Breast epithelium (tissue), 4 donors: ENCODE measurements around the gene MAP3K1. TPM values are rescaled to one million over a fixed set of nuclear protein-coding genes. Genes with fewer than 3 reads are reported as not detected.

Experiments
- DNase-seq, 2 donors: peaks; one replicate each; pipeline ENCODE4 v3.0.0-alpha.2; 2019; ENCODE audit warnings: low spot score in 2 of 2
- H3K27ac ChIP-seq, 2 donors: fragments of 200-600 bp; sonication (generic) in 1 of 2; one replicate each; pipeline ENCODE4 v1.5.1; 2016 to 2019; ENCODE audit warnings: mild to moderate bottlenecking in 1 of 2
- H3K27me3 ChIP-seq, 2 donors: fragments of 200-600 bp; sonication (generic) in 1 of 2; one replicate each; pipeline versions ENCODE4 v1.5.1 to v1.6.0; 2017 to 2019; ENCODE audit warnings: control low read depth in 1 of 2, mild to moderate bottlenecking in 1 of 2
- H3K36me3 ChIP-seq: fragments of 200-600 bp; one replicate; pipeline ENCODE4 v1.5.1; 2019
- H3K4me1 ChIP-seq, 2 donors: fragments of 200-600 bp; sonication (generic); one replicate each; pipeline ENCODE4 v1.5.1; 2016 to 2019; ENCODE audit warnings: control low read depth in 1 of 2
- H3K4me3 ChIP-seq, 3 donors: fragments of 200-600 bp; sonication (generic); 1 replicate in 2 of 3; 2 replicates in 1 of 3; pipeline ENCODE4 v1.5.1; 2016 to 2019; ENCODE audit warnings: mild to moderate bottlenecking in 3 of 3, moderate library complexity in 2 of 3
- H3K9me3 ChIP-seq, 2 donors: fragments of 200-600 bp; sonication (generic) in 1 of 2; one replicate each; pipeline ENCODE4 v1.5.1; 2016 to 2019; ENCODE audit warnings: control low read depth in 1 of 2
- POLR2A ChIP-seq: fragments of 450-650 bp; IDR thresholded peaks from one replicate; pipeline ENCODE4 v1.6.1; 2016; ENCODE audit warnings: antibody characterized with exemption, mild to moderate bottlenecking, moderate library complexity
- POLR2AphosphoS5 ChIP-seq, 3 donors: sonication (generic); formaldehyde crosslinking; IDR thresholded peaks; one replicate each; pipeline ENCODE4 v1.6.1; 2017; ENCODE audit warnings: antibody characterized with exemption in 3 of 3
- intact Hi-C: fragments of 100-400 bp; cut with DNase I; formaldehyde crosslinking; loops from one replicate; pipeline ENCODE4 v1.15.1; 2023; ENCODE audit warnings: low total_unique reads
- total RNA-seq, 3 donors: library from RNA; depleted of rRNA; stranded (reverse); fragments of >200 nt; gene quantifications; one replicate each; pipeline ENCODE4 v1.1.0, GENCODE V29; 2016
- TF ChIP-seq, protein P1 (sequence below), 3 donors: fragments of 450-650 bp; IDR thresholded peaks; one replicate each; pipeline ENCODE4 v1.5.1; 2016 to 2017; ENCODE audit warnings: antibody characterized with exemption in 3 of 3, mild to moderate bottlenecking in 3 of 3, moderate library complexity in 3 of 3

MAP3K1 gene
- total RNA-seq, 3 donors from 2014 or later, result 14.9 to 138 (median 77.7) TPM

DNA sequence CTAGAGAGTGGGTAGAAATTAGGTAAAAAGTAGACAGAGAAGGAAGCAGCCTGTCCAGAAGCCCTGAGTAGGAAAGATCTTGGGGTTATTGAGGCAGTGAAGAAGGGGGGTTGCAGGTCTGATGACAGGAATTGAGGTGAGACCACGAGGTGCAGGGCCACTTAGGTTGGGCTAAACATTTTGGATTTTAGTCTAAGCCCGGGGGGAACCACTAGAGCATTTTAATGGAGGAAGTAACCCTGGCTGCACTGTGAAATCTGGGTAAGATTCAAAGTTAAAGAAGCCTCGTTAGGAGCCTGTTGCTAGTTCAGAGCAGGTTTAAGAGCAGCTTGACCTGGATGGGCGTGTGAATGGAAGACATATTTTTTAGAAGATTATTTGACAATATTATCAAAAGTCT is 38.3 kb downstream of the MAP3K1 start:
- intact Hi-C loops, result no loop called here
- Histone ChIP-seq H3K9me3 (no peaks in the 10 kb centered on the region), H3K4me1 (peaks cover 6 to 22% of the 10 kb centered on the region in 2 donors), H3K27me3 (no peaks in the 10 kb centered on the region), H3K4me3 (no peak overlapping the region), H3K27ac (no peak overlapping the region), H3K36me3 (no peaks in the 10 kb centered on the region)
- DNase-seq, result no peak
- TF ChIP-seq, protein P1, sequence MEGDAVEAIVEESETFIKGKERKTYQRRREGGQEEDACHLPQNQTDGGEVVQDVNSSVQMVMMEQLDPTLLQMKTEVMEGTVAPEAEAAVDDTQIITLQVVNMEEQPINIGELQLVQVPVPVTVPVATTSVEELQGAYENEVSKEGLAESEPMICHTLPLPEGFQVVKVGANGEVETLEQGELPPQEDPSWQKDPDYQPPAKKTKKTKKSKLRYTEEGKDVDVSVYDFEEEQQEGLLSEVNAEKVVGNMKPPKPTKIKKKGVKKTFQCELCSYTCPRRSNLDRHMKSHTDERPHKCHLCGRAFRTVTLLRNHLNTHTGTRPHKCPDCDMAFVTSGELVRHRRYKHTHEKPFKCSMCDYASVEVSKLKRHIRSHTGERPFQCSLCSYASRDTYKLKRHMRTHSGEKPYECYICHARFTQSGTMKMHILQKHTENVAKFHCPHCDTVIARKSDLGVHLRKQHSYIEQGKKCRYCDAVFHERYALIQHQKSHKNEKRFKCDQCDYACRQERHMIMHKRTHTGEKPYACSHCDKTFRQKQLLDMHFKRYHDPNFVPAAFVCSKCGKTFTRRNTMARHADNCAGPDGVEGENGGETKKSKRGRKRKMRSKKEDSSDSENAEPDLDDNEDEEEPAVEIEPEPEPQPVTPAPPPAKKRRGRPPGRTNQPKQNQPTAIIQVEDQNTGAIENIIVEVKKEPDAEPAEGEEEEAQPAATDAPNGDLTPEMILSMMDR (IDR thresholded peaks at IDR 0.05), result no peak
- no peak for TF ChIP-seq POLR2A
- TF ChIP-seq POLR2AphosphoS5 (IDR thresholded peaks at IDR 0.05), result no peak

DNA sequence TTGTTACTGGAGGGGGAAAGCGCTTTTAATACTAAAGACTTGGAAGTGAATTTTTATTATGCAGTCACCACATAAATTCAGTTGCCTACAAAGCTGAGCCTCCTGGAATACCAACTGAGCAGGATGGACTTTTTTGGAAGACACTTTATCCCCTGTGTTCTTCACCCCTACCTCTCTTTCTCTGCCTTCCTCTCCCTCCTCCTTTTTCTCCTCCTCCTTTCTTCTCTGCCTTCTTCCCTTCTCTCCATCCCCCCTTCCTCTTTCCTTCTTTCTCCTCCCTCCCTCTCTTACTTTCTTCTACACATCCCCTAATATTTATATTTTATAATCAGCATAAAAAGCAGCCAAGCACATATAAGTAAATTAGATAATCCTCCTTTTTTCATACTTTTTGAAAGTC is 39.6 kb downstream of the MAP3K1 start:
- TF ChIP-seq POLR2A, result no peak
- TF ChIP-seq, protein P1 (IDR thresholded peaks at IDR 0.05), result no peak
- no peak for TF ChIP-seq POLR2AphosphoS5 (IDR thresholded peaks at IDR 0.05)
- DNase-seq, result no peak
- intact Hi-C loops, result no loop called here
- Histone ChIP-seq H3K27me3 (no peaks in the 10 kb centered on the region), H3K27ac (no peak overlapping the region), H3K36me3 (no peaks in the 10 kb centered on the region), H3K4me3 (no peak overlapping the region), H3K4me1 (peaks cover 6 to 20% of the 10 kb centered on the region in 2 donors), H3K9me3 (no peaks in the 10 kb centered on the region)

DNA sequence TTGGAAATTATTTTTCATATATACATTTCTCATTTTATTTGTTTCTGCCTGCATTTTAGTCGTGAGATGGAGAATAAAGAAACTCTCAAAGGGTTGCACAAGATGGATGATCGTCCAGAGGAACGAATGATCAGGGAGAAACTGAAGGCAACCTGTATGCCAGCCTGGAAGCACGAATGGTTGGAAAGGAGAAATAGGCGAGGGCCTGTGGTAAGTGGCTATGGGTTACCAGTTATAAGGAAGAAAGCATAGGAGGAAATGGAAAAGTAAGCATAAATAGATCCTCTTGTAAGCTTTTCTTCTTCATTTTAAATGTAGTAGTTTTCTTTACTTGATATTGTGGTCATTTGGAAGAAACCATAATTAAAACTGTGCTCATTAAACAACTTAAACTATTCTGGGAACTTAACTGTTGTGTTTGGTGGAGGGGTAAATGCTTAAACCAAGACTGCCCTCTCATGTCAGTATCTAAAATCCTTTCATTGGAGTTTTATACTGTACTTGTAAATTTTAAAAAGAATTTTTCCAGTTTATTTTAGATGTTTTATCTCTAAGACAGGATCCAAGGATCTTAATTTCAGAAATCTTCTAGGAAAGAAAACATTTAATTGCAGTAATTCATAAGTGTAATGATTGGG is 41.3 kb downstream of the MAP3K1 start:
- TF ChIP-seq, protein P1 (IDR thresholded peaks at IDR 0.05), result no peak
- TF ChIP-seq POLR2A (no peak), POLR2AphosphoS5 (IDR thresholded peaks at IDR 0.05) (no peak)
- Histone ChIP-seq H3K9me3 (no peaks in the 10 kb centered on the region), H3K27ac (no peak overlapping the region), H3K27me3 (no peaks in the 10 kb centered on the region), H3K36me3 (peaks cover 3% of the 10 kb centered on the region), H3K4me1 (peaks cover 3 to 10% of the 10 kb centered on the region in 2 donors), H3K4me3 (no peak overlapping the region)
- intact Hi-C loops, result no loop called here
- no peak for DNase-seq

DNA sequence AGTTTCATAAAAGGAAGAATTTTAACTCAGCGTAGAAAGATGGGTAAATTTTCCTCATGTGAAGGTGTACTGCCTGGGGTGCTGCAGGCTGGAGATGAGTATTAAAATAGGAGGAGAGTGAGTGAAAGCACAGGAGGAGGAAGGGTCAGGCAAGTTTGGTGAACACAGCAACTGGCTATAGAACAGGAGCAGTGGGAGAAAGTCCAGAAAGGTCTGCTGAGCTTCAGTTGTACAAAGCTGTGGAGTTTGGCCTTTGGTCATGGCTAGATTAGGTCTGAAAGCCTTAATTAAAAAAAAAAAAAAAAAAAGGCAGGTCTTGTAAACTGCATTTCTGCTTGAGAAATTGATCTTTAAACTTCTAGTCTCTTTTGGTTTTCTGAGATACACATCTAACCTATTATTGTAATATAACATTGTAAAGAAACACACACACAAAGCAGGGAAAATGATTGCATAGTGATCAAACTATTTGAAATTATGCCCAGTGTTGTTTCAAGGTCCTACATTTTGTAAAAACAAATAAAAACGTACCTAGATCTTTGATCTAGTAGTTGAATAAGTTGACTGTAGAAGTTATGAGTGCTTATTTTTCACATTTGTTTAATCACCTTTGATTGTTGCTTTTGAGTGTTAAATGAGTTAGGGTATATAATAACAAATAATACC is 43.6 kb downstream of the MAP3K1 start:
- Histone ChIP-seq H3K9me3 (no peaks in the 10 kb centered on the region), H3K27me3 (no peaks in the 10 kb centered on the region), H3K27ac (no peak overlapping the region), H3K4me1 (peaks cover 0 to 3% of the 10 kb centered on the region in 2 donors), H3K4me3 (no peak overlapping the region), H3K36me3 (peaks cover 7% of the 10 kb centered on the region)
- TF ChIP-seq POLR2AphosphoS5 (IDR thresholded peaks at IDR 0.05) (no peak), POLR2A (no peak)
- TF ChIP-seq, protein P1 (IDR thresholded peaks at IDR 0.05), result no peak
- intact Hi-C loops, result no loop called here
- no peak for DNase-seq

DNA sequence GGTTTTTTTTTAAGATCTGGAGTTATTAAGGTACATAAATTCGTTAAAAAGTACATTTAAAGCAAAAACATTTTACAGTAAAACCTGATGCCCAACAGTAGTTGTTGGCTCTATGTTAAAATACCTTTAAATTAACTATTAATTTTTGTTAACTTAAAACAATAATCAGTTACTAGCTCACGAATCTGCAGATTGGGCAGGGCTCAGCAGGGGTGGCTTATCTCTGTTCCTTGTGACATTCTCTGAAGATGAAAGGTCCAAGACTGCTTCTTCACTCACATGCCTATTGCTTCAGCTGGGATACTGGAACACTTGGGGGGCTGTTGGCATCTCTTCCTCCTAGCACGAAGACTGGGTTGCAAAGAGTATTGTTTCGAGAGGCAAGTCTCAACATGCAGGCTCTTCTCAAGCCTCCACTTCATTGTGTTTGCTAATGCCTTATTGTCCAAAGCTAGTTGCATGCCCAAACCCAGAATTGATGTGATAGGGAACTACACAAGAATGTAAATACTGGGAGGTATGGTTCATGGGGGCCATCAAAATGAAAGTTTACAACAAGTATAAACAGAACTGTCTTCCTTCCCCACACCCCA is 46.6 kb downstream of the MAP3K1 start:
- TF ChIP-seq, protein P1 (IDR thresholded peaks at IDR 0.05), result no peak
- TF ChIP-seq POLR2AphosphoS5 (IDR thresholded peaks at IDR 0.05), result no peak
- TF ChIP-seq POLR2A, result no peak
- intact Hi-C loops, result no loop called here
- Histone ChIP-seq H3K27ac (no peak overlapping the region), H3K27me3 (no peaks in the 10 kb centered on the region), H3K9me3 (no peaks in the 10 kb centered on the region), H3K36me3 (peaks cover 7% of the 10 kb centered on the region), H3K4me1 (no peaks in the 10 kb centered on the region), H3K4me3 (no peak overlapping the region)
- DNase-seq, result no peak
